ENCODE measurements around the gene GIT2. TPM values are rescaled to one million over a fixed set of nuclear protein-coding genes. Genes with fewer than 3 reads are reported as not detected.

Gene GIT2
- total and polyA plus RNA-seq, 2 experiments from 2014 or later = 15.8 to 20.9 TPM

- peaks cover 28% of the 10 kb centered on the region for H3K4me1 Mint-ChIP-seq
- H3K4me1 ChIP-seq (ENCODE audit: insufficient read depth) = peaks cover 16% of the 10 kb centered on the region
- TF ChIP-seq JUNB (IDR thresholded peaks at IDR 0.05; ENCODE audit: unreplicated experiment) (no peak), REST (IDR thresholded peaks at IDR 0.05; ENCODE audit: unreplicated experiment) (no peak), CTCF (conservative IDR thresholded peaks at IDR 0.05; ENCODE audit: low read depth in 2 of 2) (no peak), ZNF331 (CRISPR knock-in tag; IDR thresholded peaks at IDR 0.05; ENCODE audit: low read depth) (no peak), CREB1 (CRISPR knock-in tag; IDR thresholded peaks at IDR 0.05; ENCODE audit: low read depth) (no peak), NANOG (IDR thresholded peaks at IDR 0.05; ENCODE audit: borderline replicate concordance) (no peak)
- TF ChIP-seq, protein P1, sequence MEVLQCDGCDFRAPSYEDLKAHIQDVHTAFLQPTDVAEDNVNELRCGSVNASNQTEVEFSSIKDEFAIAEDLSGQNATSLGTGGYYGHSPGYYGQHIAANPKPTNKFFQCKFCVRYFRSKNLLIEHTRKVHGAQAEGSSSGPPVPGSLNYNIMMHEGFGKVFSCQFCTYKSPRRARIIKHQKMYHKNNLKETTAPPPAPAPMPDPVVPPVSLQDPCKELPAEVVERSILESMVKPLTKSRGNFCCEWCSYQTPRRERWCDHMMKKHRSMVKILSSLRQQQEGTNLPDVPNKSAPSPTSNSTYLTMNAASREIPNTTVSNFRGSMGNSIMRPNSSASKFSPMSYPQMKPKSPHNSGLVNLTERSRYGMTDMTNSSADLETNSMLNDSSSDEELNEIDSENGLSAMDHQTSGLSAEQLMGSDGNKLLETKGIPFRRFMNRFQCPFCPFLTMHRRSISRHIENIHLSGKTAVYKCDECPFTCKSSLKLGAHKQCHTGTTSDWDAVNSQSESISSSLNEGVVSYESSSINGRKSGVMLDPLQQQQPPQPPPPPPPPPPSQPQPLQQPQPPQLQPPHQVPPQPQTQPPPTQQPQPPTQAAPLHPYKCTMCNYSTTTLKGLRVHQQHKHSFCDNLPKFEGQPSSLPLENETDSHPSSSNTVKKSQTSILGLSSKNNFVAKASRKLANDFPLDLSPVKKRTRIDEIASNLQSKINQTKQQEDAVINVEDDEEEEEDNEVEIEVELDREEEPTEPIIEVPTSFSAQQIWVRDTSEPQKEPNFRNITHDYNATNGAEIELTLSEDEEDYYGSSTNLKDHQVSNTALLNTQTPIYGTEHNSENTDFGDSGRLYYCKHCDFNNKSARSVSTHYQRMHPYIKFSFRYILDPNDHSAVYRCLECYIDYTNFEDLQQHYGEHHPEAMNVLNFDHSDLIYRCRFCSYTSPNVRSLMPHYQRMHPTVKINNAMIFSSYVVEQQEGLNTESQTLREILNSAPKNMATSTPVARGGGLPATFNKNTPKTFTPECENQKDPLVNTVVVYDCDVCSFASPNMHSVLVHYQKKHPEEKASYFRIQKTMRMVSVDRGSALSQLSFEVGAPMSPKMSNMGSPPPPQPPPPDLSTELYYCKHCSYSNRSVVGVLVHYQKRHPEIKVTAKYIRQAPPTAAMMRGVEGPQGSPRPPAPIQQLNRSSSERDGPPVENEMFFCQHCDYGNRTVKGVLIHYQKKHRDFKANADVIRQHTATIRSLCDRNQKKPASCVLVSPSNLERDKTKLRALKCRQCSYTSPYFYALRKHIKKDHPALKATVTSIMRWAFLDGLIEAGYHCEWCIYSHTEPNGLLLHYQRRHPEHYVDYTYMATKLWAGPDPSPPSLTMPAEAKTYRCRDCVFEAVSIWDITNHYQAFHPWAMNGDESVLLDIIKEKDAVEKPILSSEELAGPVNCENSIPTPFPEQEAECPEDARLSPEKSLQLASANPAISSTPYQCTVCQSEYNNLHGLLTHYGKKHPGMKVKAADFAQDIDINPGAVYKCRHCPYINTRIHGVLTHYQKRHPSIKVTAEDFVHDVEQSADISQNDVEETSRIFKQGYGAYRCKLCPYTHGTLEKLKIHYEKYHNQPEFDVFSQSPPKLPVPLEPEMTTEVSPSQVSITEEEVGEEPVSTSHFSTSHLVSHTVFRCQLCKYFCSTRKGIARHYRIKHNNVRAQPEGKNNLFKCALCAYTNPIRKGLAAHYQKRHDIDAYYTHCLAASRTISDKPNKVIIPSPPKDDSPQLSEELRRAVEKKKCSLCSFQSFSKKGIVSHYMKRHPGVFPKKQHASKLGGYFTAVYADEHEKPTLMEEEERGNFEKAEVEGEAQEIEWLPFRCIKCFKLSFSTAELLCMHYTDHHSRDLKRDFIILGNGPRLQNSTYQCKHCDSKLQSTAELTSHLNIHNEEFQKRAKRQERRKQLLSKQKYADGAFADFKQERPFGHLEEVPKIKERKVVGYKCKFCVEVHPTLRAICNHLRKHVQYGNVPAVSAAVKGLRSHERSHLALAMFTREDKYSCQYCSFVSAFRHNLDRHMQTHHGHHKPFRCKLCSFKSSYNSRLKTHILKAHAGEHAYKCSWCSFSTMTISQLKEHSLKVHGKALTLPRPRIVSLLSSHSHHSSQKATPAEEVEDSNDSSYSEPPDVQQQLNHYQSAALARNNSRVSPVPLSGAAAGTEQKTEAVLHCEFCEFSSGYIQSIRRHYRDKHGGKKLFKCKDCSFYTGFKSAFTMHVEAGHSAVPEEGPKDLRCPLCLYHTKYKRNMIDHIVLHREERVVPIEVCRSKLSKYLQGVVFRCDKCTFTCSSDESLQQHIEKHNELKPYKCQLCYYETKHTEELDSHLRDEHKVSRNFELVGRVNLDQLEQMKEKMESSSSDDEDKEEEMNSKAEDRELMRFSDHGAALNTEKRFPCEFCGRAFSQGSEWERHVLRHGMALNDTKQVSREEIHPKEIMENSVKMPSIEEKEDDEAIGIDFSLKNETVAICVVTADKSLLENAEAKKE (CRISPR knock-in tag; IDR thresholded peaks at IDR 0.05) = no peak
- H3K27ac Mint-ChIP-seq = no peak overlapping the region
- H3K27me3 Mint-ChIP-seq (ENCODE audit: insufficient read depth, low read depth, poor library complexity) = peaks cover 8% of the 10 kb centered on the region
- H3K4me3 Mint-ChIP-seq = no peak overlapping the region
- H2AFZ ChIP-seq = no peak overlapping the region
- no peaks in the 10 kb centered on the region for H3K9me2 ChIP-seq (ENCODE audit: insufficient read depth)
- no peaks in the 10 kb centered on the region for H3K79me2 ChIP-seq (replicated peaks; ENCODE audit: insufficient read depth)
- H3F3A ChIP-seq (replicated peaks; ENCODE audit: low read depth) = peaks cover 3% of the 10 kb centered on the region; the same call in 1 of the 2 replicates
- H3K27me3 ChIP-seq (ENCODE audit: insufficient read depth) = peaks cover 13% of the 10 kb centered on the region; the same call in 1 of the 2 replicates
- no peaks in the 10 kb centered on the region for H4K20me1 ChIP-seq (replicated peaks; ENCODE audit: insufficient read depth)
- no peak overlapping the region for H3K4me2 ChIP-seq
- no peaks in the 10 kb centered on the region for H3K36me3 ChIP-seq (ENCODE audit: insufficient read depth)
- H3K36me3 Mint-ChIP-seq (ENCODE audit: low read depth) = no peaks in the 10 kb centered on the region; the same call in 2 of the 3 replicates
- H3K4me3 ChIP-seq = no peak overlapping the region
- H3K9me3 Mint-ChIP-seq = no peaks in the 10 kb centered on the region
- no peak for ATAC-seq
- no peak overlapping the region for H3K27ac ChIP-seq (ENCODE audit: low read depth)
- no peak for DNase-seq (ENCODE audit: low spot score)
These were observed 110.6 kb downstream of the GIT2 start for GRCh38 chr12:109885616-109886015.

Data from GM23338 (cell line).